Endodermal cell (in vitro differentiated cells): ENCODE results near the gene TGM6. TPM values are rescaled to one million over a fixed set of nuclear protein-coding genes. Genes with fewer than 3 reads are reported as not detected.

Experiments
- DNase-seq: peaks from one replicate; pipeline ENCODE4 v3.0.0-alpha.2; 2017
- H3K27ac ChIP-seq: 2 replicates; pipeline ENCODE4 v1.5.1; 2013; ENCODE audit warnings: mild to moderate bottlenecking, low read depth, low read length, moderate library complexity
- H3K27me3 ChIP-seq: 2 replicates; pipeline ENCODE4 v1.6.1; 2013; ENCODE audit warnings: mild to moderate bottlenecking, low read length, moderate library complexity; ENCODE audit not compliant: insufficient read depth, control insufficient read depth, poor library complexity, severe bottlenecking
- H3K36me3 ChIP-seq: 2 replicates; pipeline ENCODE4 v1.7.0; 2013; ENCODE audit warnings: mild to moderate bottlenecking, low read length, moderate library complexity; ENCODE audit not compliant: control insufficient read depth, insufficient read depth
- H3K4me1 ChIP-seq: one replicate; pipeline ENCODE4 v1.7.0; 2013; ENCODE audit warnings: low read length; ENCODE audit not compliant: control insufficient read depth, insufficient read depth
- H3K4me3 ChIP-seq: 2 replicates; pipeline ENCODE4 v1.5.1; 2013; ENCODE audit warnings: mild to moderate bottlenecking, low read length, moderate library complexity
- H3K9ac ChIP-seq: 2 replicates; pipeline ENCODE4 v1.6.1; 2013; ENCODE audit warnings: mild to moderate bottlenecking, low read length, moderate library complexity; ENCODE audit not compliant: poor library complexity, severe bottlenecking; ENCODE audit errors: extremely low read depth
- H3K9me3 ChIP-seq: 2 replicates; pipeline ENCODE4 v1.6.1; 2013; ENCODE audit warnings: mild to moderate bottlenecking, low read length, moderate library complexity; ENCODE audit not compliant: control insufficient read depth
- H3K27ac Mint-ChIP-seq: 2 replicates; pipeline ENCODE4 v1.8.0; 2020; ENCODE audit warnings: mixed read lengths
- H3K27me3 Mint-ChIP-seq: 2 replicates; pipeline ENCODE4 v1.8.0; 2021; ENCODE audit warnings: mild to moderate bottlenecking, mixed read lengths; ENCODE audit not compliant: insufficient read depth
- H3K36me3 Mint-ChIP-seq: 2 replicates; pipeline ENCODE4 v1.8.0; 2020; ENCODE audit warnings: low read depth, mixed read lengths
- H3K4me1 Mint-ChIP-seq: 2 replicates; pipeline ENCODE4 v1.8.0; 2020; ENCODE audit warnings: mixed read lengths
- H3K4me3 Mint-ChIP-seq: 2 replicates; pipeline ENCODE4 v1.8.0; 2020; ENCODE audit warnings: mild to moderate bottlenecking, moderate library complexity, mixed read lengths
- H3K9me3 Mint-ChIP-seq: 2 replicates; pipeline ENCODE4 v1.8.0; 2020; ENCODE audit warnings: mild to moderate bottlenecking, mixed read lengths
- CTCF ChIP-seq: fragments of 200-600 bp; sonication (generic); conservative IDR thresholded peaks from 2 replicates; pipeline ENCODE4 v1.5.0; 2021; ENCODE audit warnings: antibody characterized with exemption, mild to moderate bottlenecking
- WGBS, 2 experiments: methylation state at CpG; one replicate each; pipeline versions ENCODE4 v1.1.5 to v1.1.7; 2013; ENCODE audit warnings: missing lambda C conversion rate in 2 of 2, mixed read lengths in 1 of 2; ENCODE audit not compliant: insufficient coverage in 1 of 2, insufficient read length in 1 of 2; 5-methylcytosine and 5-hydroxymethylcytosine counted together
- total RNA-seq, 2 donors: library from RNA; stranded (reverse); fragmentation: NEBNext Ultra II Directional in 1 of 2; extraction: Animal tissue kit (Norgen Biotek cat#: 25700) in 1 of 2; gene quantifications; 2 replicates in 1 of 2; 3 replicates in 1 of 2; pipeline ENCODE4 v1.2.1, GENCODE V29; 2021

Gene TGM6
- total RNA-seq, 2 donors from 2014 or later, result not detected

DNA sequence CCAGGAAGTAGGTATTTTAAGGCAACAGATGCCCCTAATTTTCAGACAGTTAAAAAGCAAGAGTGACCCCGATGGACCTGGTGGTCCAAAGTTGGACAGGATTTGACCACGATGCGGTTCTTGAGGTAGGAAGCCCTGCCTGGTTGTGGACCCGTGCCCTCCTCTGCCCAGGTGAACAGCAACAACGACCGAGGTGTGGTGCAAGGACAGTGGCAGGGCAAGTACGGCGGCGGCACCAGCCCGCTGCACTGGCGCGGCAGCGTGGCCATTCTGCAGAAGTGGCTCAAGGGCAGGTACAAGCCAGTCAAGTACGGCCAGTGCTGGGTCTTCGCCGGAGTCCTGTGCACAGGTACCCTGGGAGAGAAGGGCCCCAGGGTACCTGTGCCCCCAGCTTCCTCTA is 18.7 kb downstream of the TGM6 start:
- H3K36me3 ChIP-seq, result no peaks in the 10 kb centered on the region
- DNase-seq, result no peak
- H3K4me3 ChIP-seq, result no peak overlapping the region
- no peak overlapping the region for H3K27ac ChIP-seq
- no peak overlapping the region for H3K4me3 Mint-ChIP-seq
- no peaks in the 10 kb centered on the region for H3K9me3 ChIP-seq
- WGBS, 2 experiments, result 95% methylated on average over 4 to 16 of the region's 16 CpGs
- TF ChIP-seq CTCF, result no peak
- no peaks in the 10 kb centered on the region for H3K27me3 ChIP-seq
- no peaks in the 10 kb centered on the region for H3K36me3 Mint-ChIP-seq
- H3K9me3 Mint-ChIP-seq, result no peaks in the 10 kb centered on the region
- no peaks in the 10 kb centered on the region for H3K4me1 ChIP-seq
- H3K27ac Mint-ChIP-seq, result no peak overlapping the region
- H3K4me1 Mint-ChIP-seq, result no peaks in the 10 kb centered on the region
- peaks cover 2% of the 10 kb centered on the region for H3K27me3 Mint-ChIP-seq
- H3K9ac ChIP-seq, result no peak overlapping the region

GRCh38 chr20:2400290-2400689 is 19.6 kb downstream of the TGM6 start:
- Mint-ChIP-seq H3K4me3 (no peak overlapping the region), H3K27me3 (no peaks in the 10 kb centered on the region), H3K36me3 (no peaks in the 10 kb centered on the region), H3K27ac (no peak overlapping the region), H3K9me3 (peaks cover 6% of the 10 kb centered on the region), H3K4me1 (no peaks in the 10 kb centered on the region)
- Histone ChIP-seq H3K27me3 (no peaks in the 10 kb centered on the region), H3K36me3 (no peaks in the 10 kb centered on the region), H3K27ac (no peak overlapping the region), H3K9me3 (no peaks in the 10 kb centered on the region), H3K9ac (no peak overlapping the region), H3K4me1 (no peaks in the 10 kb centered on the region), H3K4me3 (no peak overlapping the region)
- WGBS, 2 experiments, result 92 to 96% methylated on average over 11 of the region's 11 CpGs
- TF ChIP-seq CTCF, result peak; percentile 19
- no peak for DNase-seq

GRCh38 chr20:2401527-2401926 is 20.8 kb downstream of the TGM6 start:
- Histone ChIP-seq H3K4me3 (no peak overlapping the region), H3K36me3 (no peaks in the 10 kb centered on the region), H3K9ac (no peak overlapping the region), H3K27ac (no peak overlapping the region), H3K9me3 (no peaks in the 10 kb centered on the region), H3K27me3 (no peaks in the 10 kb centered on the region), H3K4me1 (no peaks in the 10 kb centered on the region)
- no peaks in the 10 kb centered on the region for H3K27me3 Mint-ChIP-seq
- peaks cover 10% of the 10 kb centered on the region for H3K9me3 Mint-ChIP-seq
- peaks cover 5% of the 10 kb centered on the region for H3K4me1 Mint-ChIP-seq
- H3K27ac Mint-ChIP-seq, result no peak overlapping the region
- H3K4me3 Mint-ChIP-seq, result no peak overlapping the region
- WGBS, 2 experiments, result 89 to 100% methylated on average over 1 to 2 of the region's 2 CpGs
- no peaks in the 10 kb centered on the region for H3K36me3 Mint-ChIP-seq
- no peak for DNase-seq
- no peak for TF ChIP-seq CTCF
